NCI-H1105 treated with DMSO at 0.1 percent for 48 hours (cell line): ENCODE results near the gene TRIM27.
"Not testable (repeated sequence)": the region's sequence is repeated elsewhere in the genome, so short reads cannot be mapped to it uniquely, and the experiment has no call there.

ENCODE experiments used
- DNase-seq: peaks from one replicate; lab custom pipeline; 2025; lab: John Stamatoyannopoulos, UW

The TRIM27 gene

DNA sequence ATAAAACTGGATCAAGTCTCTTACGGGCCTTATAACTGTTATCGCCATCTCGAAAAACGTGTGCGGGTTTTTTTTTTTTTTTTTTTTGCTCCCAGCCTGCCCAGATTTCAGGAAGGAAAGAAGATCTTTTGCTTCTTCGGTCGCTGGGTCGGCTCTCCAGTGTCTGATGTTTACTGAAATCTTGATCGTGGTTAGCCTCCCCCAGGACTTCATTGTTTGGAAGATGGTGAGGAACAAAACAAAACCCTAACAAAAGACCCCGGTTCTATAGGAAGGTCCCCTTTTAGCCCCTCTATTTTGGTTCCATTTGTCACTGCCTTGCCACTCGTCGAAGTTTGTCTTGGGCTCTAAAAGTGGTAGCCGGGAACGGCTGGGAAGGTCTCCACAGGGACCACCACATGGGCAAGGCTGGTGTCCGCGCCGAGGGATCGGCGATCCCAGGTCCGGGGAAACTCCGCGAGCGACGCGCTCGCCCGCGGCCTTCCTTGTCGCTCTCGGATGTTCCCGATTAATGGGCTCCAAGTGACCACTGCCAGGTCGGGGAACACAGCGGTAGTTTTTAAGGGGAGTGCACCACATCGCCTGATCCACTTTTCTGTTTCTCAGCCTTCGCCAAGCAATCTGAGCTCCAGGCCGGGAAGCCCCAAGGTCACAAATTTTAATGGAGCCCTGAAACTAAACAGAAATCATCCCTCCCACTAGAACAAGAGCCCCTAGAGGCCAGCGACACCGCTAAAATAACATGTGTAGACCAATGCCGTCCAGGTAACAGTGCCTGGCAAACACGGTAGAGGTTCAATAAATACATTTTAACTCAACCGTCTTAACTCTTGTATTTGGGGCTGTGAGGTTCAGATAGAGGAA lies 27.0 kb downstream of the TRIM27 start:
- DNase-seq, result peak; percentile 75

DNA sequence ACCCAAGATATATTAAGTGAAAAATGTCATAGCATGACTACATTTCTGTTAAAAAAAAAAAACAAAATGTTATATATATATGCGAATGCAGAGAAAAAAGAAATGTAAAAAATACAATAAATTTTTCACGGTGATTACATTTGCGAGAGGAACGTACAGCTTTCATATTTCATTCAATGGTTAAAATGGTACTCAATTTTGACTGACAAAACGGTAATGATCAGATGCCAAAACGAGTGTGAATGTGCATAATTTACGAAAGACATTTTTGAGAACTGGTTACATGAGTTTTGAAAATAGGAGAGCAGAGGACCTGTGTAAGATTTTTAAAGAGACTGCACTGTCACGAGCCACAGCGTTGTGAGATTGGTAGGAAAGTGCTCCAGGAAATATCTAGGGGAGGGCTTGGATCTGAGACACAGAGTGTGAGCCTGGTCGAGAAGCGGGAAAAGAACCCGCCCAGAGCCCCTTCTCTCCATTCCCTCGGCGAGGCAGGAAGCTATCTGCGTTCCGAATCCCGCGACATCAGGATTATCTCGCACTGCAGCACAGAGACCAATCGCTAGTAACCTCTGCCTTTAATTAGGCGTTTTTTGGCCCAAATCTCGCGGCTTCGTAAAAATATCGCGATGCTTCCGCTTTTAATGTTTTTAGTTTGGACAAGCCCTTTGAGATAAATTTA lies 28.5 kb downstream of the TRIM27 start:
- DNase-seq, result peak; percentile 96

DNA sequence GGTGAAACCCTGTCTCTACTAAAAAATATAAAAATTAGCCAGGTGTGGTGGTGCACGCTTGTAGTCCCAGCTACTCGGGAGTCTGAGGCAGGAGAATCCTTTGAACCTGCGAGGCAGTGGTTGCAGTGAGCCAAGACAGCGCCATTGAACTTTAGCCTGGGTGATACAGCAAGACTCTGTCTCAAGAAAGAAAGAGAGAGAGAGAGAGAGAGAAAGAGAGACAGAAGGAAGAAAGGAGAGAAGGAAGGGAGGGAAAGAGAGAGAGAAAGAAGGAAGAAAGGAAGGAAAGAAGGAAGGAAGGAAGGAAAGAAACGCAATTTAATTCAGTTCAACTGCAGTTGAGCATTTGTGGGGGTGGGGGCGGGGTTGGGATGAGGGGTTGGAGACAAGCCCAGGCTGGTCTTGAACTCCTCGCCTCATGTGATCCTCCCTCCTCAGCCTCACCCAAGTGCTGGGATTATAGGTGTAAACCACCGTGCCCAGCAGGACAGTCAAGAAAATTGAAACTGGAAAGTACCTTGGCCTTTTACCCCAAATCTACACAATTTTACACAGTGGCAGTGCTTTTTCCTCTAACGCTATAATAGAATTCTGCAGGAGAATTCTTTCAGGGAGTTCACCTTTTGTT lies 30.5 kb downstream of the TRIM27 start:
- no peak for DNase-seq

DNA sequence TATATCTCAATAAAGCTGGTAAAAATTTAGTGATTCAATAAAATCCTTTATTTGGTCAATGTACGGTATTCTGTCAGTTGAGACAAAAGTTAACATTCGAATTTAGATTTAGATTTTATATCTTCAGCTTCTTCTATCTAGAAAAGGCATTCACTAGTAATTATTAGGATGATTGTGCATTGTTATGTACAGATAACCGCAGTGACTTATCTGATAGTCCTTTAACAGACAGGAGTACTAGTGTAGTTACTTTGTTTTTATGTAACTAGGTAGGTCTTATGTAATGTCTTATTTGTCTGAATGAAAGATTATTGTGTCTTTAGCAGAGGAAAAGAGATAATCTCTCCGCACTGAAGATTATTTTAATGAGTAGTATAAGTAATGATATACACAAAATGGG lies 31.3 kb downstream of the TRIM27 start:
- no peak for DNase-seq

DNA sequence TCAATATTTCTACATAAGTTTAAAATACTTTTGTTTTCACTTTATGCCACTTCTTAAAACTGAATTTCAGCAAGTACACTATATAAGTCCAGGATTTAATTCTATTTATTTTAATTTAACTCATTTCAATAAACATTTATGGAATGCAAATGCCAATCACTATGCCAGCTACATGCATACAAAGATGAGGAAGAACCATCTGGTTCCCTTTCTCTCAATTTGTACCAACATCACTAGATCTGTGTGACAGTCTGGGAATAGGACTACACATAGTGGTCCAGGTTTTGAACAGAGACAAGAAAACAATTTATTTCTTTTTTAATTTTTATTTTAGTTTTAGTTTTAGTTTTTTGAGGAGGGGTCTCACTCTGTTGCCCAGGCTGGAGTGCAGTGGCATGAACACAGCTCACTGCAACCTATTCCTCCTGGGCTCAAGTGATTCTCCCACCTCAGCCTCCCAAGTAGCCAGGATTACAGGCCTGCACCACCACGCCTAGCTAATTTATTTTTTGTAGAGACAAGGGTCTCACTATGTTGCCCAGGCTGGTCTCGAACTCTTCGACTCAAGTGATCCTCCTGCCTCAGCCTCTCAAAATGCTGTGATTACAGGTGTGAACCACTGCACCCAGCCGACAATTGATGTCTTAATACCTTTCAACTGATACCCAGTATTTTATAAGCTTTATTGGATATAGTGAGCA lies 35.8 kb downstream of the TRIM27 start:
- DNase-seq, result no peak

DNA sequence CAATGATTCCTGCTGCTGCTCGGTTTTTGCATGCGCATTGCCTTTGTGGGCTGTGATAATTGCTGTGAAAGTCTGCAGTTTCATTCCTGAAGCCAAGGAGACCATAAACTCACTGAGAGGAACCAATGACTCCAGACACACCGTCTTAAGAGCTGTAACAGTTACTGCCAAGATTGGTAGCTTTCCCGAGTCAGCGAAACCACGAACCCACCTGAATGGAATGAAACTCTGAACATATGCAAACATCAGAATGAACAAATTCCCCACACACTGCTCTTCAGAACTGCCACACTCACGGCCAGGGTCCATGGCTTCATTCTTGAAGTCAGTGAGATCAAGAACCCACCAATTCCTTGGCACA lies 37.7 kb downstream of the TRIM27 start:
- DNase-seq, result no peak

DNA sequence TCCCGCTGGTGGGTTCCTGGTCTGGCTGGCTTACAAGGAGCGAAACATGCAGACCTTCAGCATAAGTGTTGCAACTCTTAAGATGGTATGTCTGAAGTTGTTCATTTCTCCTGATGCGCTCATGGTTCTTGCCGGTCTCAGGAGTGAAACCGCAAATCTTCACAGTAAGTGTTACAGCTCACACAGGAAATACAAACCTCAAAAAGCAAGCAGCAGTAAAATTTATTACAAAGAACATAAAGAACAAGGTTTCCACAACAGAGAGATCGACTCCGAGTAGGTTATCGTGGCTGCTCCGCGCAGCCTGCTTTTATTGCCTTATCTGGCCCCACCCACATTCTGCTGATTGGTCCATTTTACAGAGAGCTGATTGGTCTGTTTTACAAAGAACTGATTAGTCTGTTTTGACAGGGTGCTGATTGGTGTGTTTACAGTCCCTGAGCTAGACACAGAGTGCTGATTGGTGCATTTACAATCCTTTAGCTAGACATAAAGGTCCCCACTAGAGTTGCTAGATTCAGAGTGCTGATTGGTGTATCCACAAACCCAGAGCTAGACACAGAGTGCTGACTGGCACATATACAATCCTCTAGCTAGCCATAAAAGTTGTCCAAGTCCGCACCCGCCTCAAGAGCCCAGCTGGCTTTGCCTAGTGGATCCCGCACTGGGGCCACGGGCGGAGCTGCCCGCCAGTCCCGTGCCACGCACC lies 39.2 kb downstream of the TRIM27 start:
- DNase-seq, result no peak

DNA sequence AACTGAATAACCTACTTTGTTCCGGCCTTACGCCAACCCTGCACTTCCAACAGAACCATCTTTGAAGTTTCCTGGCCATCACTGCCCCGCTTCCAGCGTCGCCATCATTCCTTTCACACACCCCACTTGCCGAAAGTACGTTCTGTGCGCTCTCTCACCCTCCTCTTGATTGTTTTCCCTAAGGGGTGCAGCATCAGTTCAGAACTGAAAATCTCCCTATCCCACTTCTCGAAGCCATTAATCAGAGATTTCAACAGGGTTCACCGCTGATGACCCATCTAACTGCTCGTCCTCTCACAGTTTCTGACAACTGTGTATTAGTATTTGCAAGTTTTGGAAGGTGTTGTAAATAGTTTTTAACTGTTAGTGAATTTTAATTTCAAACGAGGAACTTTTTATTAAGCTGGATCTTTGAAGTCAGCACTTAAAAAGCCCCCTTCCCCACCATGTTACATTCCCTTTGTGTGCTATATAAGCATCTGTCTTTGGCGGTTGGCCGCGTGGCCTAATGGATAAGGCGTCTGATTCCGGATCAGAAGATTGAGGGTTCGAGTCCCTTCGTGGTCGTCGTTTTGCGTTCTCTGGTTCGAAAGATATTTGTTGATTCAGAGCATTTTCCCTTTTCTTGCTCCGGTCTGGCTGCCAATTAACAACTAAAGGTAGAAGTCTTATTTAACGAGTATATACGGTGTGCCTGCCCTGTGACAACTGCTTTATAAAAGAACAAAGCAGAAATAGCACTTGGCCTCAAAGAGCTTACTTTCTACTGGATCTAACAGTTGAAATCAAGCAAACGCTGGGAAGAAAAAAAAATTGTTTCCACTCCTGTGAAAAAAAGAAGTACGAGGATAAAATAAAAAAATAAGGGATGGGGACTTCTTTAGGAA lies 42.6 kb downstream of the TRIM27 start:
- peak; percentile 72 for DNase-seq

DNA sequence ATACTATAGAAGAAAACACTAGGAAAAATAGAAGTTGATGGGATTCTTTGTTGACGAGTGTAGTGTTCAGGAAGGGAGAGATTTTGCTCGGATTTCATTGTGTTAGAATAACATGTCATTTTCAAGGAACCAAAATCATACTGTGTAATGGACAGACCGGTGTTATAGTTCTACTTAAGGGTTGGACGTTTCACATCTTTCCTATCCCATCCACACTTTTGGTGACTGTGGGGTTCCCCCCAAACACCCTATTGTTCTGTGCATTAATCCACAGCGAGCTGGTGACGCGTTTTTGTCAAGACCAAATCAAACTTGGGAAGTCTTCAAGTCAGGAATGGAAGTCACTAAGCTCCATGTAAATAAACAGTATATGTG lies 43.3 kb downstream of the TRIM27 start:
- no peak for DNase-seq

DNA sequence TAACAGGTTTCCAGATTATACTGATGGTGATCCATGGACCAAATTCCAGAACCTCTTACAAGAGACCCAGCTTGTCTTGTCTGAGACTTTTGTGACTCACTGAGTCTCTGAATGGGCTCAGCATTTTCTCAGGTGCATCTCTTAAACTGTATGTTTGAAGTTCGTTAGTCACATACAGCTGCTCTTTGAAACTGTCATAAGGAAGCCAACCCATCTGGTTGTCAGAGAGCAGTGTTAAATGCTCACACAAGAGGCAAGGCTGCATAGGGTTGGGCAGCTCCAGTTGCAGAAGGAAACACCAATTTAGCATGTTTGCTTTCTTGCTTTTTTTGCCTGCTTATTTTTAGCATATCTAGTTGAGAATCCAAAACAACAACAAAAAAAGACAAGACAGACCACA lies 47.1 kb downstream of the TRIM27 start:
- no peak for DNase-seq

DNA sequence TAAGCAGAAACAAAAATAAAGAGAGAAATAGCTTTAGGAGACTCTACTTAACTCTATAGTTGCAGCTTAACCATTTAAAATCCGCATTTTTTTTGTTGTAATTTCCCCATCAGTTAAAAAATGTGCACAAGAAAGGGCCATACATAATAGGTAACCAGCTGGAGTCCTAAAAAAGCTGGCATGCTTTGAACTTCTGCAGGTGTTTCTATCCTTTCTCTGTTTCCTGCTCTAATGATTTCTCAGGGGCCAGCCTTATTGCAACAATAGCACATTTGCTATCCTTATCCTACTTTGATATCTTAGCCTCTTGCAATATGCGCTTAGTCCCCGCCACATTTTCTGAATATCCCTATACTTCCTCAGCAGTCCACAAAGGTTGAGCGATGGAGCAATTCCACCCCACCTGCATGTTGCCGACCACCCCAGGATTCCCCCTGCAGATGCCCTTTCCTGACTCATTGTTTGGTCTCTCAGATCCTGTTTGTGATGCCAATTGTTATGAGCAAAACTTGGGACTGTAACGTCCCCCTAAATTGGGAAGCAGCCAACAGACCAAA lies 48.5 kb downstream of the TRIM27 start:
- DNase-seq, result no peak

DNA sequence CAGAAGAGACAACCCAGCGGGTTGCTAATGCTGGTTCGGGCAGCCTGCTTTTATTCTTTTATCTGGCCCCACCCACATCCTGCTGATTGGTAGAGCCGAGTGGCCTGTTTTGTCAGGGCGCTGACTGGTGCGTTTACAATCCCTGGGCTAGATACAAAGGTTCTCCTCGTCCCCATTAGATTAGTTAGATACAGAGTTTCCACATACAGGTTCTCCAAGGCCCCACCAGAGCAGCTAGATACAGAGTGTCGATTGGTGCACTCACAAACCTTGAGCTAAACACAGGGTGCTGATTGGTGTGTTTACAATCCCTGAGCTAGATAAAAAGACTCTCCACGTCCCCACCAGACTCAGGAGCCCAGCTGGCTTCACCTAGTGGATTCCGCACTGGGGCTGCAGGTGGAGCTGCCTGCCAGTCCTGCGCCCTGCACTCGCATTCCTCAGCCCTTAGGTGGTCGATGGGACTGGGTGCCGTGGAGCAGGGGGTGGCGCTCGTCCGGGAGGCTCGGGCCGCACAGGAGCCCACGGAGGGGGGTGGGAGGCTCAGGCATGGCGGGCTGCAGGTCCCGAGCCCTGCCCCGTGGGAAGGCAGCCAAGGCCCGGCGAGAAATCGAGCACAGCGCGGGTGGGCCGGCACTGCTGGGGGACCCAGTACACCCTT lies 51.5 kb downstream of the TRIM27 start:
- not testable (repeated sequence) for DNase-seq

DNA sequence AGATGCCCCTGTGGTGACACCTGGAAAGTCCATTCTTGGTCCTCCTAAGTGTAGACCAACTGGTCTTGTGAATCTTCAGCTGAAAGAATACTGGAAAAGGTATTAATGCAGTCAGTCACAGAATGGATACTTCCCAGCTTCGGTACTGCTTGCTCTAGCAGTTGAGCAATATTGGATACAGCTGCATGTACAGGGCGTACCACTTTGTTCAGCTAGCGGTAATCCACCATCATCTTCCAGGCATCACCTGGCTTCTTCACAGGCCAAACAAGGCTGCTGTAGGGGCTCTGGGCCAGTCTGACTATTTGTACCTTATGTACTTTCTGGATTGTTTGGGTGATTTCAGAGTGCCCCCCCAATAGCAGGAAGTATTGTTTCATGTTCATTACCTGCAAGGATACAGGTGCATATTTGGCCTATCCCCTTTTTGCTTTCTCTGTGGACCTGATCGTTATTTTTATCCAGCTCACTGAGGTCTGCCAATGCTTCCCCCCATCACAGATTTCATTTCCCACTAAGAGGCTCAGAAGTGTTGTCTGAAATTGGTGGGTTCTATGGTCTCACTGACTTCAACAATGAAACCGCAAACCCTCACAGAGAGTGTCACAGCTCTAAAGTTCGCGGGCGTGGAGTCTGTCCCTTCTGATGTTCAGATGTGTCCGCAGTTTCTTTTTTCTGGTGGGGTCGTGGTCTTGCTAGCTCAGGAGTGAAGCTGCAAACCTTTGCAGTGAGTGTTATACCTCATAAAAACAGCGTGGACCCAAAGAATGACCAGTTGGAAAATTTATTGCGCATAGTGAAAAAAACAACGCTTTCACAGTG lies 52.2 kb downstream of the TRIM27 start:
- no peak for DNase-seq

DNA sequence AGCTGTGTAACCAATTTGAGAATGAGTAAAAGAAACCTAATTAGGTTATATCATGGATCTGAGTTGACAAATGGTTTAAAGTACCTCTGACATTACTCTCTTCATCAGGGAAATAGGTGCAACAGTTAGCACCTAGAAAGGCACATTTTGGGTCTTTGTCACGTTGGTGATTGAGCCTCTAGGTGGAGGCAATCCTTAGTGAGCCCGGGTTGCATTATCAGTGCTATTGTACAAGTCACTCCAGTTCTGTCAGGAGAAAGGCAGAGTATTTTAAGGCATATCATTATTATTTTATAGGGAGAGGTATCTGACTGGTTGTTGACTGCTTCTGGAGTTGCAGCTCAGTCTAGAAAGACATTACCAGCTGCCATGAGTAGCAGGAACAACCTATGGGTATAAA lies 54.9 kb downstream of the TRIM27 start:
- DNase-seq, result no peak

DNA sequence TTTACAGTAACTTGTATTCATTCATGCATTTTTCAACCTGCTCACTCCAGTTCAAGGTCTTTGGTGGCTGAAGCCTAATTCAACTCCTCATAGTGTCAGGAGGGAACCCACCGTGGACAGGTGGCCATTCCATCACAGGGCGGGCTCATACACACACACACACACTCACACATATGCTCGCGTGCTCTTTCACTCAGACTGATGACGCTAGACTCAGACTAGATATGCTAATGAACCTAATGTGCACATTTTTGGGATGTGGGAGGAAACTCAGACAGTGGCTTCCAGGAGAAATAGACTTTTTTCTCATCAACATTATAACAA lies 56.7 kb downstream of the TRIM27 start:
- no peak for DNase-seq

DNA sequence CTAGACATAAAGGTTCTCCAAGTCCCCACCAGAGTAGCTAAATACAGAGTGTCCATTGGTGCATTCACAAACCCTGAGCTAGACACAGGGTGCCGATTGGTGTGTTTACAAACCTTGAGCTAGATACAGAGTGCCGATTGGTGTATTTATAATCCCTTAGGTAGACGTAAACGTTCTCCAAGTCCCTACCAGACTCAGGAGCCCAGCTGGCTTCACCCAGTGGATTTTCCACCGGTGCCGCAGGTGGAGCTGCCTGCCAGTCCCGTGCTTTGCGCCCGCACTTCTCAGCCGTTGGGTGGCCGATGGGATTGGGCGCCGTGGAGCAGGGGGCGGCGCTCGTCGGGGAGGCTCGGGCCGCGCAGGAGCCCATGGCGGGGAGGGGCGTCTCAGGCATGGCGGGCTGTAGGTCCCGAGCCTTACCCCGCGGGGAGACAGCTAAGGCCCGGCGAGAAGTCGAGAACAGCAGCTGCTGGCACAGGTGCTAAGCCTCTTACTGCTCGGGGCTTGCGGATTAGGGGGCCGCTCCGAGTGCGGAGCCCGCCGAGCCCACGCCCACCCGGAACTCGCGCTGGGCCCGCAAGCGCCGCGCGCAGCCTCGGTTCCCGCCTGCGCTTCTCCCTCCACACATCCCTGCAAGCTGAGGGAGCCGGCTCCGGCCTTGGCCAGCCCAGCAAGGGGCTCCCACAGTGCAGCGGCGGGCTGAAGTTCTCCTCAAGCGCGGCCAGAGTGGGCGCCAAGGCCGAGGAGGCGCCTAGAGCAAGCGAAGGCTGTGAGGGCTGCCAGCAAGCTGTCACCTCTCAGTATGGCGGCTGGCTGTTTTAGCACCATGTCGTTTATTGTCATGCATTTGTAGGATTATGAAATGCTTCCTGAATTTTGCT lies 57.3 kb downstream of the TRIM27 start:
- peak; percentile 78 for DNase-seq

DNA sequence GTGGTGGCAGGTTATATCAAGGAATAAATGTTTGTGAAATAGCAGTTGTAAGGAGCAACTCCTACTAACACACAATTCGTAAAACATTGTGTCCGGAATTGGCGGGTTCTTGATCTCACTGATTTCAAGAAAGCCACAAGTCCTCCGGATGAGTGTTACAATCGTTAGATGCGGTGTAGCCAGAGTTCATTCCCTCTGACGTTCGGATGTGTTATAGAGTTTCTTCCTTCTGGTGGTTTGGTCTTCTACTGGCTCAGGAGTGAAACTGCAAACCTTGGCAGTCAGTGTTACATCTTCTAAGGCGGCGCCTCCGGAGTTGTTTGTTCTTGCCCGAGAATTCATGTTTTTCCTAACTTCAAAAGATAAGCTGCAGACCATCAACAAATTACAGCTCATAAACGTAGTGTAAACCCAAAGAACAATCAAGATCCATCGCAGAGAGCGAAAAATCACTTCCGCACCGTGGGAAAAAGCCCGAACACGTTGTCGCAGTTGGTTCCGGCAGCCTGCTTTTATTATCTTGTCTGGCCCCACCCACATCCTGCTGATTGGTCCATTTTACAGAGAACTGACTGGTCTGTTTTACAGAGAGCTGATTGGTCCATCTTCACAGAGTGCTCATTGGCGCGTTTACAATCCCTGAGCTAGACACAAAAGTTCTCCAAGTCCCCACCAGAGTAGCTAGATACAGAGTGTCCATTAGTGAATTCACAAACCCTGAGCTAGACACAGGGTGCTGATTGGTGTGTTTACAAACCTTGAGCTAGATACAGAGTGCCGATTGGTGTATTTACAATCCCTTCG lies 58.2 kb downstream of the TRIM27 start:
- peak; percentile 94 for DNase-seq
